GM12875 (cell line): ENCODE data around the gene SDR9C7.
"Not testable (repeated sequence)": the region's sequence is repeated elsewhere in the genome, so short reads cannot be mapped to it uniquely, and the experiment has no call there.

Source experiments
- H3K4me3 ChIP-seq: one replicate; pipeline ENCODE4 v1.5.1; 2011; ENCODE audit warnings: low read depth, low read length, control low read depth
- CTCF ChIP-seq: IDR thresholded peaks from 2 replicates; pipeline ENCODE4 v1.5.1; 2011; ENCODE audit warnings: low read depth, mild to moderate bottlenecking, control low read depth, inconsistent platforms, low read length, moderate library complexity, borderline replicate concordance; ENCODE audit not compliant: insufficient read depth

SDR9C7 gene

GRCh38 chr12:56916996-56917333 lies 17.2 kb downstream of the SDR9C7 start:
- no peak overlapping the region for H3K4me3 ChIP-seq

GRCh38 chr12:56916296-56916995 lies 17.8 kb downstream of the SDR9C7 start:
- no peak overlapping the region for H3K4me3 ChIP-seq
- no peak for TF ChIP-seq CTCF

More at GRCh38 chr12:56916996-56917333, 17.2 kb downstream of the SDR9C7 start:
- no peak for TF ChIP-seq CTCF

- no peak overlapping the region for H3K4me3 ChIP-seq
- TF ChIP-seq CTCF, result no peak
These were observed 19.5 kb downstream of the SDR9C7 start for GRCh38 chr12:56914724-56915123.

- H3K4me3 ChIP-seq, result no peak overlapping the region
- TF ChIP-seq CTCF, result no peak
These were observed 20.0 kb downstream of the SDR9C7 start for GRCh38 chr12:56914256-56914655.

GRCh38 chr12:56909403-56909802 lies 24.8 kb downstream of the SDR9C7 start:
- H3K4me3 ChIP-seq, result not testable (repeated sequence)

GRCh38 chr12:56908136-56908535 lies 26.1 kb downstream of the SDR9C7 start:
- no peak overlapping the region for H3K4me3 ChIP-seq

GRCh38 chr12:56905852-56906251 lies 28.4 kb downstream of the SDR9C7 start:
- no peak overlapping the region for H3K4me3 ChIP-seq
- no peak for TF ChIP-seq CTCF

More at GRCh38 chr12:56908136-56908535, 26.1 kb downstream of the SDR9C7 start:
- no peak for TF ChIP-seq CTCF

GRCh38 chr12:56903374-56903773 lies 30.8 kb downstream of the SDR9C7 start:
- no peak for TF ChIP-seq CTCF
- H3K4me3 ChIP-seq, result no peak overlapping the region

- H3K4me3 ChIP-seq, result not testable (repeated sequence)
These were observed 32.9 kb downstream of the SDR9C7 start for GRCh38 chr12:56901313-56901712.
